HepG2 (cell line): Measurements from ENCODE around the gene ZNF30. TPM values are rescaled to one million over a fixed set of nuclear protein-coding genes. Genes with fewer than 3 reads are reported as not detected.

ENCODE experiments used
- CENPX ChIP-seq: sonication (generic); formaldehyde crosslinking; IDR thresholded peaks from 2 replicates; pipeline ENCODE4 v1.9.0; 2021; ENCODE audit warnings: mild to moderate bottlenecking, missing genetic modification reagents, moderate library complexity
- CHD2 ChIP-seq: IDR thresholded peaks from 2 replicates; pipeline ENCODE4 v1.6.1; 2011; ENCODE audit warnings: low read depth, low read length, improper control_type of control experiment
- ELF4 ChIP-seq: sonication (generic); formaldehyde crosslinking; IDR thresholded peaks from 2 replicates; pipeline ENCODE4 v1.5.0; 2020; ENCODE audit warnings: missing genetic modification reagents, mild to moderate bottlenecking, moderate library complexity, borderline replicate concordance
- FOXK2 ChIP-seq: fragments of 450-650 bp; IDR thresholded peaks from 2 replicates; pipeline ENCODE4 v1.6.1; 2016
- GLI4 ChIP-seq: sonication (generic); formaldehyde crosslinking; IDR thresholded peaks from 2 replicates; pipeline ENCODE4 v1.5.1; 2020; ENCODE audit warnings: missing genetic modification reagents, mild to moderate bottlenecking, moderate library complexity, borderline replicate concordance
- HOXA7 ChIP-seq: sonication (generic); formaldehyde crosslinking; IDR thresholded peaks from 2 replicates; pipeline ENCODE4 v1.8.1; 2022; ENCODE audit warnings: mild to moderate bottlenecking, missing genetic modification reagents, moderate library complexity
- ISL2 ChIP-seq: sonication (generic); formaldehyde crosslinking; IDR thresholded peaks from 2 replicates; pipeline ENCODE4 v1.5.0; 2020; ENCODE audit warnings: missing genetic modification reagents
- JUN ChIP-seq: sonication (generic); formaldehyde crosslinking; IDR thresholded peaks from 2 replicates; pipeline ENCODE4 v1.4.0; 2020; ENCODE audit warnings: mild to moderate bottlenecking, missing genetic modification reagents
- KLF12 ChIP-seq: sonication (generic); formaldehyde crosslinking; IDR thresholded peaks from 2 replicates; pipeline ENCODE4 v1.4.0; 2020; ENCODE audit warnings: missing genetic modification reagents, borderline replicate concordance
- KLF16 ChIP-seq, 2 experiments: sonication (generic) in 1 of 2; formaldehyde crosslinking in 1 of 2; IDR thresholded peaks; 2 replicates each; pipeline versions ENCODE4 v1.6.1 to v1.8.0; 2016 to 2023; ENCODE audit warnings: missing genetic modification reagents in 2 of 2, missing compliant biosample characterization in 1 of 2
- KMT2A ChIP-seq: sonication (generic); formaldehyde crosslinking; IDR thresholded peaks from 2 replicates; pipeline ENCODE4 v1.4.0; 2020; ENCODE audit warnings: missing genetic modification reagents
- NCOA5 ChIP-seq: sonication (generic); formaldehyde crosslinking; IDR thresholded peaks from 2 replicates; pipeline ENCODE4 v1.4.0; 2020; ENCODE audit warnings: missing genetic modification reagents
- NFATC3 ChIP-seq: sonication (generic); formaldehyde crosslinking; IDR thresholded peaks from 2 replicates; pipeline ENCODE4 v1.5.1; 2020; ENCODE audit warnings: mild to moderate bottlenecking, missing genetic modification reagents
- PITX1 ChIP-seq: sonication (generic); formaldehyde crosslinking; IDR thresholded peaks from 2 replicates; pipeline ENCODE4 v1.5.1; 2020; ENCODE audit warnings: mild to moderate bottlenecking, missing genetic modification reagents
- POLR2AphosphoS5 ChIP-seq: IDR thresholded peaks from 2 replicates; pipeline ENCODE4 v1.6.1; 2012; ENCODE audit warnings: low read depth, low read length
- SOX13 ChIP-seq, 3 experiments: fragments of 450-650 bp in 1 of 3; sonication (generic) in 1 of 3; formaldehyde crosslinking in 1 of 3; IDR thresholded peaks in 2 of 3; conservative IDR thresholded peaks in 1 of 3; 2 replicates each; pipeline versions ENCODE4 v1.5.0 to v1.6.1; 2016 to 2020; ENCODE audit warnings: antibody characterized with exemption in 1 of 3, mild to moderate bottlenecking in 1 of 3, missing compliant biosample characterization in 1 of 3, missing genetic modification reagents in 1 of 3, moderate library complexity in 1 of 3
- YY1 ChIP-seq: IDR thresholded peaks from 2 replicates; pipeline ENCODE4 v1.6.1; 2011; ENCODE audit warnings: low read length, low read depth, moderate library complexity, mild to moderate bottlenecking; ENCODE audit not compliant: insufficient read depth, insufficient replicate concordance
- ZBTB3 ChIP-seq: sonication (generic); formaldehyde crosslinking; IDR thresholded peaks from 2 replicates; pipeline ENCODE4 v1.4.0; 2020; ENCODE audit warnings: low read depth, mild to moderate bottlenecking, moderate library complexity, missing genetic modification reagents, borderline replicate concordance
- ZFAT ChIP-seq: sonication (generic); formaldehyde crosslinking; conservative IDR thresholded peaks from 2 replicates; pipeline ENCODE4 v1.8.1; 2023; ENCODE audit warnings: missing genetic modification reagents, inconsistent platforms
- ZFP82 ChIP-seq: sonication (generic); formaldehyde crosslinking; IDR thresholded peaks from 2 replicates; pipeline ENCODE4 v1.5.1; 2020; ENCODE audit warnings: mild to moderate bottlenecking, missing genetic modification reagents, borderline replicate concordance
- ZNF441 ChIP-seq: sonication (generic); formaldehyde crosslinking; IDR thresholded peaks from 2 replicates; pipeline ENCODE4 v1.7.0; 2021; ENCODE audit warnings: missing genetic modification reagents, borderline replicate concordance
- ZNF552 ChIP-seq: sonication (generic); formaldehyde crosslinking; IDR thresholded peaks from 2 replicates; pipeline ENCODE4 v1.9.0; 2022; ENCODE audit warnings: missing genetic modification reagents, mild to moderate bottlenecking, borderline replicate concordance
- ZNF660 ChIP-seq: sonication (generic); formaldehyde crosslinking; IDR thresholded peaks from 2 replicates; pipeline ENCODE4 v1.5.1; 2020; ENCODE audit warnings: mild to moderate bottlenecking, low read depth, missing genetic modification reagents, borderline replicate concordance
- ZNF761 ChIP-seq: sonication (generic); formaldehyde crosslinking; conservative IDR thresholded peaks from 2 replicates; pipeline ENCODE4 v1.4.0; 2020; ENCODE audit warnings: mild to moderate bottlenecking, missing genetic modification reagents
- ZNF773 ChIP-seq: sonication (generic); formaldehyde crosslinking; IDR thresholded peaks from 2 replicates; pipeline ENCODE4 v1.4.0; 2020; ENCODE audit warnings: missing genetic modification reagents, borderline replicate concordance
- polyA plus RNA-seq, 8 experiments: library from polyadenylated mRNA; depleted of rRNA in 3 of 8; stranded (reverse) in 7 of 8; unstranded in 1 of 8; fragments of >200 nt; fragmentation: Illumina TruSeq in 4 of 8; extraction: Trizol in 4 of 8; gene quantifications; 2 replicates each; pipeline versions ENCODE4 v1.2.1 to v1.2.3, GENCODE V29; 2011 to 2016; ENCODE audit warnings: low read depth in 4 of 8, missing spikeins in 1 of 8, mixed read lengths in 1 of 8; ENCODE audit not compliant: insufficient read depth in 1 of 8
- total RNA-seq, 5 experiments: library from RNA; depleted of rRNA; stranded (reverse); fragments of >200 nt; fragmentation: Illumina TruSeq; extraction: Trizol; gene quantifications; 2 replicates each; pipeline ENCODE4 v1.2.3, GENCODE V29; 2016; ENCODE audit warnings: low read depth in 1 of 5
- TF ChIP-seq, protein P1 (sequence below): sonication (generic); formaldehyde crosslinking; IDR thresholded peaks from 2 replicates; pipeline ENCODE4 v1.4.0; 2020; ENCODE audit warnings: mild to moderate bottlenecking, missing genetic modification reagents
- TF ChIP-seq, protein P2 (sequence below): IDR thresholded peaks from 2 replicates; pipeline ENCODE4 v1.6.1; 2012; ENCODE audit warnings: low read depth, low read length, improper control_type of control experiment

The ZNF30 gene
- total and polyA plus RNA-seq, 2 of the 13 experiments (the other 11 are each of a cell fraction or from before 2014, with no cell fraction given), result 2.3 to 4.4 TPM

DNA sequence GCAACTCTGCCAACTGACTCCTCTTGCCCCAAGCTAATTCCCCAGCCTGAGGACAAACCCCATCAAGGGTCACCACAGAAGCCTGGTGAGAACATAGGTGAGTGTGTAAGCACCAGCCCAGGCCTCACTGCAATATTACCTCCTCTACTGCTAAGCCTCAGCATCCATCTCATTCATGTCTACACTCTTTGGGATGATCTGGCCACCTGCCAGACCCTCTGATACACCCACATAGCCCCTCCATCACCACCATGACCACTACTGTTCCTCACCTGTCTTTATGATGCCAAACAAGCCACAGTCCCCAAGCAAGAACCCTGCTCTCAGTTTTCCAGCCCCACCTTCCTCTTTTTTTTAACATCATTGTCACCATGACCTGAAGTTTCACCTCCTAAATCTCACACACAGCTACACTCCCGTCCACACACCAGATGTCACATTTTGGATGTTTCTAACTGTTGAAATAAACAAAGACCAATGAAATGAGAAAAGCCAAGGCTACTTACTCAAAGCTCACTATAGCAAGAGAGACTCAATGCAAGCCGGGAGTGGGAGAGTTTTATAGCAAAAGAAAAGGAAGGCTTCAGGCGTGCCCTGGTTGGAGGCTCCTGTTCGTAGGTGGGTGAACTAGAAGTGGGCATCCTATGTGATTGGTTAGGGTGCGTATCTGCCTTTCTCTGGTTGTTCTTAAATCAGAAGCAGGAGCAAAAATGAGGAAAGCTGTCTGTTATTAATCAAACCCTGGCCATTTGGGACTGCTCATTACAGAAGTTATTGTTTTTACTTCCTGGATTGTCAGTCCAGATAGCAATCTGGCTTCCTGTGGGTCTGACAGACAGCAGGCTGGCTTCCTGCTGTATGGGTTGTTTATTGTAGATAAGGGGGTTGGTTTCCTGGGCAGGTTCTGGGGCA lies 35.3 kb downstream of the ZNF30 start (continued):
- peak; percentile 64; the same call in 1 of the 2 replicates for TF ChIP-seq ZNF441
- TF ChIP-seq KLF12 (CRISPR knock-in tag), result no peak
- TF ChIP-seq ZFAT (CRISPR knock-in tag), result no peak
- TF ChIP-seq ZNF773 (CRISPR knock-in tag), result no peak
- TF ChIP-seq ISL2 (CRISPR knock-in tag), result no peak; the same call in 1 of the 2 replicates
- TF ChIP-seq CHD2, result no peak
- no peak for TF ChIP-seq GLI4
- no peak for TF ChIP-seq NCOA5 (CRISPR knock-in tag)
- TF ChIP-seq ZFP82 (CRISPR knock-in tag), result no peak
- TF ChIP-seq YY1, result no peak
- no peak for TF ChIP-seq ZNF552 (CRISPR knock-in tag)
- TF ChIP-seq FOXK2, result peak; percentile 70; the same call in 1 of the 2 replicates
- no peak for TF ChIP-seq ZNF761
- TF ChIP-seq KLF16 (CRISPR knock-in tag; IDR thresholded peaks at IDR 0.05), result 0 out of 4 replicates have a peak, but pooled peaks of 1 of the 2 experiments have one; percentile 22
- no peak for TF ChIP-seq POLR2AphosphoS5
- no peak for TF ChIP-seq JUN (CRISPR knock-in tag)
- TF ChIP-seq KMT2A (CRISPR knock-in tag), result no peak; the same call in 1 of the 2 replicates
- peak; percentile 83 for TF ChIP-seq SOX13 (IDR thresholded peaks at IDR 0.05)
- peak in 1 of 2 experiments; percentile 89; a peak in 2 of 4 replicates for TF ChIP-seq SOX13 (CRISPR knock-in tag; conservative IDR thresholded peaks at IDR 0.05 in 1 of 2, IDR thresholded peaks at IDR 0.05 in 1 of 2)
- no peak for TF ChIP-seq ZNF660
- TF ChIP-seq, protein P1, sequence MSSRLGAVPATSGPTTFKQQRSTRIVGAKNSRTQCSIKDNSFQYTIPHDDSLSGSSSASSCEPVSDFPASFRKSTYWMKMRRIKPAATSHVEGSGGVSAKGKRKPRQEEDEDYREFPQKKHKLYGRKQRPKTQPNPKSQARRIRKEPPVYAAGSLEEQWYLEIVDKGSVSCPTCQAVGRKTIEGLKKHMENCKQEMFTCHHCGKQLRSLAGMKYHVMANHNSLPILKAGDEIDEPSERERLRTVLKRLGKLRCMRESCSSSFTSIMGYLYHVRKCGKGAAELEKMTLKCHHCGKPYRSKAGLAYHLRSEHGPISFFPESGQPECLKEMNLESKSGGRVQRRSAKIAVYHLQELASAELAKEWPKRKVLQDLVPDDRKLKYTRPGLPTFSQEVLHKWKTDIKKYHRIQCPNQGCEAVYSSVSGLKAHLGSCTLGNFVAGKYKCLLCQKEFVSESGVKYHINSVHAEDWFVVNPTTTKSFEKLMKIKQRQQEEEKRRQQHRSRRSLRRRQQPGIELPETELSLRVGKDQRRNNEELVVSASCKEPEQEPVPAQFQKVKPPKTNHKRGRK (CRISPR knock-in tag), result no peak
- no peak for TF ChIP-seq NFATC3
- TF ChIP-seq PITX1 (CRISPR knock-in tag), result no peak
- TF ChIP-seq CENPX (CRISPR knock-in tag), result no peak
- TF ChIP-seq HOXA7, result no peak
- TF ChIP-seq ZBTB3 (CRISPR knock-in tag), result no peak
- TF ChIP-seq, protein P2, sequence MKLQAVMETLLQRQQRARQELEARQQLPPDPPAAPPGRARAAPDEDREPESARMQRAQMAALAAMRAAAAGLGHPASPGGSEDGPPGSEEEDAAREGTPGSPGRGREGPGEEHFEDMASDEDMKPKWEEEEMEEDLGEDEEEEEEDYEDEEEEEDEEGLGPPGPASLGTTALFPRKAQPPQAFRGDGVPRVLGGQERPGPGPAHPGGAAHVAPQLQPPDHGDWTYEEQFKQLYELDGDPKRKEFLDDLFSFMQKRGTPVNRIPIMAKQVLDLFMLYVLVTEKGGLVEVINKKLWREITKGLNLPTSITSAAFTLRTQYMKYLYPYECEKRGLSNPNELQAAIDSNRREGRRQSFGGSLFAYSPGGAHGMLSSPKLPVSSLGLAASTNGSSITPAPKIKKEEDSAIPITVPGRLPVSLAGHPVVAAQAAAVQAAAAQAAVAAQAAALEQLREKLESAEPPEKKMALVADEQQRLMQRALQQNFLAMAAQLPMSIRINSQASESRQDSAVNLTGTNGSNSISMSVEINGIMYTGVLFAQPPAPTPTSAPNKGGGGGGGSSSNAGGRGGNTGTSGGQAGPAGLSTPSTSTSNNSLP, result no peak
- peak; percentile 69; the same call in 1 of the 2 replicates for TF ChIP-seq ELF4
